WERI-Rb-1 (cell line): ENCODE measurements around the gene PRKCE.

Experiments
- DNase-seq: peaks from one replicate; pipeline ENCODE4 v3.0.0-alpha.2; 2020
- H3K27ac ChIP-seq: fragments of 250-450 bp; sonication (Bioruptor Pico); 2 replicates; pipeline ENCODE4 v1.5.1; 2020; ENCODE audit warnings: mild to moderate bottlenecking, moderate library complexity
- H3K27me3 ChIP-seq: fragments of 250-450 bp; sonication (Bioruptor Pico); 2 replicates; pipeline ENCODE4 v1.5.1; 2021; ENCODE audit warnings: mild to moderate bottlenecking, low read depth, moderate library complexity; ENCODE audit not compliant: insufficient read depth, severe bottlenecking
- H3K36me3 ChIP-seq: fragments of 250-450 bp; sonication (Bioruptor Pico); 2 replicates; pipeline ENCODE4 v1.5.1; 2020; ENCODE audit warnings: mild to moderate bottlenecking, moderate library complexity
- H3K4me3 ChIP-seq: 2 replicates; pipeline ENCODE4 v1.5.1; 2011; ENCODE audit warnings: low read depth, mild to moderate bottlenecking, control low read depth, low read length
- H3K9me3 ChIP-seq: fragments of 250-450 bp; sonication (Bioruptor Pico); 2 replicates; pipeline ENCODE4 v1.5.1; 2021; ENCODE audit warnings: mild to moderate bottlenecking, moderate library complexity; ENCODE audit not compliant: severe bottlenecking
- TF ChIP-seq, protein P1 (sequence below): IDR thresholded peaks from 2 replicates; pipeline ENCODE4 v1.5.1; 2011; ENCODE audit warnings: low read depth, mild to moderate bottlenecking, control low read depth, inconsistent platforms, low read length

Gene PRKCE

DNA sequence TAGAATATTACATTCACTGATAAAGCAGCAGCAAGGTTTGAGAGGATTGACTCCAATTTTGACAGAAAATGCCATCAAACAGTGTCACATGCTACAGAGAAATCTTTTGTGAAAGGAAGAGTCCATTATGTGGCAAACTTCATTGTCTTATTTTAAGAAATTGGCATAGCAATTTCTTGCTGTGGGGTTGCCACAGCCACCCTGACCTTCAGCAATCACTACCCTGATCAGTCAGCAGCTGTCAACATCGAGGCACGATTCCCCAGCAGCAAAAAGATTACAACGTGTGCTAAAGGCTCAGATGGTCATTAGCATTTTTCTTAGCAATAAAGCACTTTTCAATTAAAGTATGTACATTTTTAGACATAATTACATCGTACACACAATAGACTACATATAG is 74.7 kb downstream of the PRKCE start:
- Histone ChIP-seq H3K36me3 (no peaks in the 10 kb centered on the region), H3K27ac (no peak overlapping the region), H3K9me3 (no peaks in the 10 kb centered on the region), H3K27me3 (no peaks in the 10 kb centered on the region), H3K4me3 (no peak overlapping the region)
- DNase-seq = no peak
- TF ChIP-seq, protein P1, sequence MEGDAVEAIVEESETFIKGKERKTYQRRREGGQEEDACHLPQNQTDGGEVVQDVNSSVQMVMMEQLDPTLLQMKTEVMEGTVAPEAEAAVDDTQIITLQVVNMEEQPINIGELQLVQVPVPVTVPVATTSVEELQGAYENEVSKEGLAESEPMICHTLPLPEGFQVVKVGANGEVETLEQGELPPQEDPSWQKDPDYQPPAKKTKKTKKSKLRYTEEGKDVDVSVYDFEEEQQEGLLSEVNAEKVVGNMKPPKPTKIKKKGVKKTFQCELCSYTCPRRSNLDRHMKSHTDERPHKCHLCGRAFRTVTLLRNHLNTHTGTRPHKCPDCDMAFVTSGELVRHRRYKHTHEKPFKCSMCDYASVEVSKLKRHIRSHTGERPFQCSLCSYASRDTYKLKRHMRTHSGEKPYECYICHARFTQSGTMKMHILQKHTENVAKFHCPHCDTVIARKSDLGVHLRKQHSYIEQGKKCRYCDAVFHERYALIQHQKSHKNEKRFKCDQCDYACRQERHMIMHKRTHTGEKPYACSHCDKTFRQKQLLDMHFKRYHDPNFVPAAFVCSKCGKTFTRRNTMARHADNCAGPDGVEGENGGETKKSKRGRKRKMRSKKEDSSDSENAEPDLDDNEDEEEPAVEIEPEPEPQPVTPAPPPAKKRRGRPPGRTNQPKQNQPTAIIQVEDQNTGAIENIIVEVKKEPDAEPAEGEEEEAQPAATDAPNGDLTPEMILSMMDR = no peak

DNA sequence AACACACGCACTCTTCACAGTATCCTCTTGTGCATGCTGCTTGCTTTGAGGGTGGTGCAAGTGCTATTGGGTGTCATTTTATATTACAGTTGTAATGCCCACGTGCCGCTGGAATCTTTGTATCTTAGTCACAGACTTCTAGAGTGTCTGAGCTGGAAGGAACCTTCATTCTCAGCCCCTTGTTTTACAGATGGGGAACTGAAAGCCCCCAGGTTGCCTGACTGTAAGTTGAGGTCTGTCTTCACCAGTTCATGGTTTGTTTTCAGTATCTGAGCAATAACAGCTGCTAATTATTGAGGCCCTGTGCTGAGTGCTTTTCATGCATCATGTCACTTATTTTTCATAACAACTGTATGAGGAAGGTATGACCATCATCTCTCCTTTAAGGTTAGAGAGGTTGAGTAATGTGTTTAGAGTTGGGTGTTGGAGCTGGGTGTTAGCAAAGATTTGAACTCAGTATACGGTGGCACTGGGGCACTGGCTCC is 77.0 kb downstream of the PRKCE start:
- H3K36me3 ChIP-seq = no peaks in the 10 kb centered on the region
- H3K27ac ChIP-seq = no peak overlapping the region
- DNase-seq = no peak
- H3K27me3 ChIP-seq = no peaks in the 10 kb centered on the region
- H3K9me3 ChIP-seq = no peaks in the 10 kb centered on the region
- no peak overlapping the region for H3K4me3 ChIP-seq
- TF ChIP-seq, protein P1 = no peak

DNA sequence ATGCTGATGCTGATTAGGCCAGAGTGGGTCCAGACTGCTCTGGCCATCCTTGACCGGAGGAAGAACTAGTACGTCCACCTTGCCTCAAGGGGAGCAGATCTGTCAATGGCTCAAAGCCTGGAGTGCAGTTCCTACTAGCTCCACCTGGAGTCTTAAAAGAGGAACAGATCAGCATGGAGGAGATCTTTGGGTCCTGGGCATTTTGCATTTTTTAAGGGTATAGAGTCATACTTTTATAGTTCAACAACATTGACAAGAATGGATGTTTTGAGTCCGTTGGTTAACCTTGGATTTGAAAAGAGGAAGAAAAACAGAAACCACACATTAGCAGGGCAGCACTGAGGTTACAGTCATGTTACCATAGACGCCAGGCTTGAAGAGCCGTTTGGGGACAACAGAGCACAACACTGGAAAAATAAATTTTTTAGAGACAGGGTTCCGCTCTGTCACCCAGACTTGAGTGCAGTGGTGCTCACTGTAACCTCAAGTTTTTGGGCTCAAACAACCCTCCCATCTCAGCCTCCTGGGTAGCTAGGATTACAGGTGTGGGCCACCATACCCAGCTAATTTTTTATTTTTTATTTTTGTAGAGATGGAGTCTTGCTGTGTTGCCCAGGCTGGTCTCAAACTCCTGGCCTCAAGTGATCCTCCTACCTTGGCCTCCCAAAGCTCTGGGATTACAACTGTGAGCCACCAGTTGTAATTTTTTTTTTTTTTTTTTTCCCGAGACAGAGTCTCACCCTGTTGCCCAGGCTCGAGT is 78.5 kb downstream of the PRKCE start:
- Histone ChIP-seq H3K27ac (no peak overlapping the region), H3K9me3 (no peaks in the 10 kb centered on the region), H3K27me3 (no peaks in the 10 kb centered on the region), H3K4me3 (no peak overlapping the region), H3K36me3 (no peaks in the 10 kb centered on the region)
- peak; percentile 19 for DNase-seq
- TF ChIP-seq, protein P1 = peak; percentile 41

DNA sequence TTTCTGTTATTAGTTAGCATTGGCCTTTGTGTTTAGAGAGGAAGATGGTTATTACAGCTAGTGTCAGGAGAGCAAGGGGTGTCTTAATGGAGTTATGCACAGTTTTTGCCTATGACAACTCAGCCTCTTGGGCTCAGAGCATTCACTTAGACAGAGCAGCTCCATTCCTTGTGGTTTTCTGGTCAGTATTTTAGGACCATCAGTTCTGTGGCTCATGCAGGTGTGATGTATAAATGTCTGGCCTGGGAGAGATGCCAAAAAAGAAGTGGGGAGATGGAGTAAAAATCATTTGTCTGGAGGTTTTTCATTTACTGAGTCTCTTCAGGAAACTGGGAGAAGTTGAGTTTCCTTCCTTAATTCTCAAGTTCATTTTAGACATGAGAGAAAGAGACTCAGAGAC is 79.7 kb downstream of the PRKCE start:
- Histone ChIP-seq H3K4me3 (no peak overlapping the region), H3K9me3 (no peaks in the 10 kb centered on the region), H3K27me3 (no peaks in the 10 kb centered on the region), H3K27ac (no peak overlapping the region), H3K36me3 (no peaks in the 10 kb centered on the region)
- TF ChIP-seq, protein P1 = no peak
- DNase-seq = no peak

DNA sequence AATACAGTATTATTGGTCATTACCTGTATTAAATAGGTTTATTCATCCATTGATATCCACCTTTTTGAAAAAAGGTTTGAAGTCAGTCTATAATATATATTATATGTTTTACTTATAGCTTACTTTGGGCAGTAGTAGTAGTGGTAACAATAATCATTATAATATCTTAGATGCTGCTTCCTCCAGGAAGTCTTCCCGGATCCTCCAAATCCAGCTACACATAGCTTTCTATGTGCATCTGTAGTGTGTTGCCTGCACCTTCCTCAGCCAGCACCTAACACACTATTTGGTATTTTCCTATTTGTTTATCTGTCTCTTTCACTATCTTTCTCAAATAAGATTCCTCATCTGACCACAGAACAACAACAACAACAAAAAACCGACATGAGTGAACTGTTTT is 81.0 kb downstream of the PRKCE start:
- Histone ChIP-seq H3K4me3 (no peak overlapping the region), H3K27me3 (no peaks in the 10 kb centered on the region), H3K9me3 (no peaks in the 10 kb centered on the region), H3K36me3 (no peaks in the 10 kb centered on the region), H3K27ac (no peak overlapping the region)
- TF ChIP-seq, protein P1 = no peak
- no peak for DNase-seq

DNA sequence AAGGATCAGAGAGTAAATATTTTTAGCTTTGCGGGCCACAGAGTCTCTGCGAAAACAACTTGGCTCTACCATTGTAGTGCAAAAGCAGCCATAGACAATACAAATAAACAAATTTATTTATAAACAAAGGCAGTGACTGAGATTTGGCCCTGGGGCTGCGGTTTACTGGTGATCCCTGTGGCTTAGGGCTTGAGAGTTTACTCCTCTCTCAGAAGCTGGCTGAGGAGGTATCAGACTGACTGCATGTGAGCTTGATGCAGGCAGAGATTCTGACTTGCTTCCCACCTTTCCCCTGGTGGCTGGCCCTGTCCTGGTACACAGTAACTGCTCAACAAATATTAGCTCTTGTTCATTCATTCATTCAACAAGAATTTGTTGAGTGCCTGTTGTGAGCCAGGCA is 81.5 kb downstream of the PRKCE start:
- Histone ChIP-seq H3K36me3 (no peaks in the 10 kb centered on the region), H3K27me3 (no peaks in the 10 kb centered on the region), H3K4me3 (no peak overlapping the region), H3K9me3 (no peaks in the 10 kb centered on the region), H3K27ac (no peak overlapping the region)
- TF ChIP-seq, protein P1 = no peak
- DNase-seq = no peak
